DOHH2 (cell line): ENCODE results near the gene VPREB1.
A peak's percentile ranks its signal among the peaks of the same experiment; 100 is the strongest.

Experiments used
- H3F3A ChIP-seq: fragments of 200-600 bp; sonication (generic), shearing (Covaris generic); 2 replicates; pipeline ENCODE4 v1.6.0; 2016; ENCODE audit warnings: antibody characterized with exemption, mild to moderate bottlenecking; ENCODE audit not compliant: control insufficient read depth, insufficient read depth
- H3K27ac ChIP-seq: fragments of 200-600 bp; sonication (generic); 2 replicates; pipeline ENCODE4 v1.5.1; 2014; ENCODE audit warnings: low read depth, mild to moderate bottlenecking, low read length, moderate library complexity
- H3K27me3 ChIP-seq: fragments of 200-600 bp; sonication (generic); 2 replicates; pipeline ENCODE4 v1.6.1; 2014; ENCODE audit warnings: mild to moderate bottlenecking, low read length, mixed read lengths; ENCODE audit not compliant: control insufficient read depth
- H3K36me3 ChIP-seq: fragments of 200-600 bp; sonication (generic); 2 replicates; pipeline ENCODE4 v1.6.1; 2014; ENCODE audit warnings: mild to moderate bottlenecking, low read length, moderate library complexity, mixed read lengths; ENCODE audit not compliant: control insufficient read depth
- H3K4me1 ChIP-seq: fragments of 200-600 bp; sonication (generic); 2 replicates; pipeline ENCODE4 v1.6.1; 2014; ENCODE audit warnings: mild to moderate bottlenecking, low read length, mixed read lengths; ENCODE audit not compliant: control insufficient read depth
- H3K4me2 ChIP-seq: fragments of 200-600 bp; sonication (generic); 2 replicates; pipeline ENCODE4 v1.6.0; 2014; ENCODE audit warnings: mild to moderate bottlenecking, low read length, moderate library complexity
- H3K4me3 ChIP-seq: fragments of 200-600 bp; sonication (generic); 2 replicates; pipeline ENCODE4 v1.5.1; 2014; ENCODE audit warnings: mild to moderate bottlenecking, low read length, mixed read lengths
- H3K79me2 ChIP-seq: fragments of 200-600 bp; sonication (generic); 2 replicates; pipeline ENCODE4 v1.6.1; 2014; ENCODE audit warnings: mild to moderate bottlenecking, low read length, mixed read lengths; ENCODE audit not compliant: control insufficient read depth
- H3K9me2 ChIP-seq: fragments of 200-600 bp; sonication (generic); replicated peaks from 2 replicates; pipeline ENCODE4 v1.6.1; 2014; ENCODE audit warnings: mild to moderate bottlenecking, low read length, mixed read lengths; ENCODE audit not compliant: control insufficient read depth
- H3K9me3 ChIP-seq: fragments of 200-600 bp; sonication (generic); 2 replicates; pipeline ENCODE4 v1.6.1; 2014; ENCODE audit warnings: antibody characterized with exemption, low read length, mixed read lengths; ENCODE audit not compliant: control insufficient read depth, insufficient read depth
- H4K20me1 ChIP-seq: fragments of 200-600 bp; sonication (generic); 2 replicates; pipeline ENCODE4 v1.6.0; 2014; ENCODE audit warnings: low read depth, mild to moderate bottlenecking, antibody characterized with exemption, low read length, moderate library complexity; ENCODE audit not compliant: control insufficient read depth, insufficient read depth
- CTCF ChIP-seq: fragments of 200-600 bp; sonication (generic); IDR thresholded peaks from one replicate; pipeline ENCODE4 v1.5.1; 2014; ENCODE audit warnings: antibody characterized with exemption, mild to moderate bottlenecking, low read depth, low read length; ENCODE audit not compliant: poor library complexity, severe bottlenecking
- EZH2phosphoT487 ChIP-seq: fragments of 200-600 bp; sonication (generic); IDR thresholded peaks from 2 replicates; pipeline ENCODE4 v1.6.1; 2017; ENCODE audit warnings: borderline replicate concordance, mild to moderate bottlenecking, antibody characterized with exemption, low read length, moderate library complexity, mixed read lengths

VPREB1 gene

DNA sequence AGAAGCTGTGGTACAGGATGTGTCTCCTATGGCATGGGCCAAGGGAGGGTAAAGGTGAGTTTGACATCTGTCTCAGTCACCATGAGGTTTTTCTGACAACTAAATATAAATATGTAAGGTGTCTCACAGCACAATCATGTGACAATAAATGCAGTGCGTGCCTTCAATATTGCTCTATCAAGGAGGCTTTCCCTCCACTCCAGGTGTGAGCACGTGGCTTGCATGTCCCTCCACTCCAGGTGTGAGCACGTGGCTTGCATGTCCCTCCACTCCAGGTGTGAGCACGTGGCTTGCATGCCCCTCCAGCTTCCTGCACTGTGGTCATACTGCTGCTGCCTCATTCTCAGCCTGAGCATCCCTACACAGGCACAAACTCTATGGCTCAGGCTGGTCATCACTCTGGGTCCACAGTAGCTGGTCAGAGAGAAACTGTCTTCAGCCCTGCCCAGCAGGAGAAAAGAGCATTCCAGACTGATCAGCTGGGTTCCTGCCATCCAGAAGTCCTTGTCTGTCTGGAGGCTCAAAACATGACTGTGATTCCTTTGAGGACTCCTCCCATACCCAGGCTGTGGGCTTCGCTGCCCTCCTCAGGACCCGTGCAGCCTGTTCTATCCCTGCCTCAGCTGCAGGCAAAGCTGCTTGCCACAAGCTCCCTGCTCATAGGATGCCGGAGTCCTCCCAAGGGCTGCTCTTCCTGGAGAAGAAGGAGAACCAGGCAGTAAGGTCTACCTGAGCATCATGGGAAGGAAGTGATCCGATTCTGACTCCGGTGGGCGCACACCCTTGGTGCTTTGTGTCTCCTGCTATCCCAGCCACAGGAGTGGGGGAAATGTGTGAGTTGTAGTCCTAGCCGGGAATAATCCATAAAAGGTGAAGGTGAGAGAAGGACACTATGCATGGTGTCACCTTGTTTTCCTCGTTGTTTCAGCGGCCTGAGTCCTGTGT is 33.4 kb upstream of the VPREB1 start:
- Histone ChIP-seq H3K4me1 (peaks cover 85% of the 10 kb centered on the region), H3F3A (peaks cover 36% of the 10 kb centered on the region), H3K36me3 (no peaks in the 10 kb centered on the region), H3K27me3 (no peaks in the 10 kb centered on the region), H3K4me2 (peak overlapping the region; percentile 97), H4K20me1 (no peaks in the 10 kb centered on the region), H3K9me2 (no peaks in the 10 kb centered on the region), H3K4me3 (peak overlapping the region; percentile 69), H3K9me3 (no peaks in the 10 kb centered on the region), H3K79me2 (no peaks in the 10 kb centered on the region), H3K27ac (peak overlapping the region; percentile 97)
- TF ChIP-seq EZH2phosphoT487 (no peak), CTCF (no peak)

GRCh38 chr22:22213231-22213630 is 31.4 kb upstream of the VPREB1 start:
- Histone ChIP-seq H3F3A (peaks cover 34% of the 10 kb centered on the region), H3K79me2 (no peaks in the 10 kb centered on the region), H3K4me1 (peaks cover 79% of the 10 kb centered on the region), H4K20me1 (no peaks in the 10 kb centered on the region), H3K9me3 (no peaks in the 10 kb centered on the region), H3K4me3 (no peak overlapping the region), H3K36me3 (no peaks in the 10 kb centered on the region), H3K27ac (no peak overlapping the region), H3K27me3 (no peaks in the 10 kb centered on the region), H3K9me2 (no peaks in the 10 kb centered on the region), H3K4me2 (no peak overlapping the region)
- TF ChIP-seq EZH2phosphoT487 (no peak), CTCF (no peak)

GRCh38 chr22:22214819-22215329 is 29.7 kb upstream of the VPREB1 start:
- no peaks in the 10 kb centered on the region for H3K9me3 ChIP-seq

More at GRCh38 chr22:22214819-22215329, 29.7 kb upstream of the VPREB1 start:
- Histone ChIP-seq H3K36me3 (no peaks in the 10 kb centered on the region), H3K4me2 (peak overlapping the region; percentile 52), H3K79me2 (no peaks in the 10 kb centered on the region), H3K4me1 (peaks cover 79% of the 10 kb centered on the region), H4K20me1 (no peaks in the 10 kb centered on the region), H3K4me3 (peak overlapping the region; percentile 29), H3K9me2 (no peaks in the 10 kb centered on the region), H3K27me3 (no peaks in the 10 kb centered on the region), H3F3A (peaks cover 18% of the 10 kb centered on the region), H3K27ac (peak overlapping the region; percentile 43)
- no peak for TF ChIP-seq EZH2phosphoT487
